Stimulated activated effector memory CD8-positive, alpha-beta T cell treated with anti-CD3 and anti-CD28 coated beads, Interleukin-12 subunit alpha, Interleukin-12 subunit beta, amount 100 ng/mL, for 72 hours (primary cell): ENCODE measurements around the gene SEPTIN14.
A peak's percentile ranks its signal among the peaks of the same experiment; 100 is the strongest.
"Not testable (repeated sequence)": the region's sequence is repeated elsewhere in the genome, so short reads cannot be mapped to it uniquely, and the experiment has no call there.

Experiments used
- ATAC-seq: fragments of 150-1000 bp; cut with Tn5 transposase; 2 replicates; pipeline ENCODE4 v1.10.0; 2021
- DNase-seq, 2 donors: peaks; one replicate each; pipeline ENCODE4 v3.0.0; 2021 to 2022; ENCODE audit warnings: low spot score in 2 of 2
- H3K27ac Mint-ChIP-seq: one replicate; pipeline ENCODE4 v1.8.0; 2022; ENCODE audit warnings: mild to moderate bottlenecking, mixed read lengths
- H3K36me3 Mint-ChIP-seq: one replicate; pipeline ENCODE4 v1.8.0; 2022; ENCODE audit warnings: mild to moderate bottlenecking, mixed read lengths
- H3K4me1 Mint-ChIP-seq: one replicate; pipeline ENCODE4 v1.8.0; 2022; ENCODE audit warnings: mixed read lengths
- H3K4me3 Mint-ChIP-seq: one replicate; pipeline ENCODE4 v1.8.0; 2022; ENCODE audit warnings: mild to moderate bottlenecking, mixed read lengths
- H3K9me3 Mint-ChIP-seq: one replicate; pipeline ENCODE4 v1.8.0; 2022; ENCODE audit warnings: mixed read lengths

The SEPTIN14 gene

GRCh38 chr7:55827577-55827976 is 35.0 kb downstream of the SEPTIN14 start:
- H3K4me1 Mint-ChIP-seq: no peaks in the 10 kb centered on the region
- no peak overlapping the region for H3K27ac Mint-ChIP-seq
- ATAC-seq (no peak), DNase-seq (no peak)
- no peak overlapping the region for H3K4me3 Mint-ChIP-seq
- H3K36me3 Mint-ChIP-seq: no peaks in the 10 kb centered on the region
- H3K9me3 Mint-ChIP-seq: peaks cover 9% of the 10 kb centered on the region

DNA sequence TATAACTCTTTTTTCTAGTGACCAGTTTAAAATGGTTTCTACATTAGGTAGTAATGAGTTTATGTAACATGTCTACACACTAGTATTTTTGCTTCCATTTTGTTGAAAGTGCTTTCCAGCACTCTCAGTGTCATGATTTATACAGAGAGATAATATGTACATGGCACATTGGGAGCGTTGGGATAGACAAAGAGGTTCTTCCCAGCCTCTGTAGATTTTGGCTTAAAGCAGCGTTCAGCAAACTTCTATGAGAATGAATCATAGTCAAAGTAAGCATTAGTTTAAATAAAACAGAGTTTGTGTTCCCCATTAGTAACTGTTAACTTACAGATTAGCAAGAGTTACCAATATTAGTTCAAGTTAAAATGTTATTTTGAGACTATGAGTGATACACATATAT is 43.9 kb downstream of the SEPTIN14 start:
- Mint-ChIP-seq H3K9me3 (peaks cover 12% of the 10 kb centered on the region), H3K36me3 (no peaks in the 10 kb centered on the region), H3K27ac (no peak overlapping the region), H3K4me3 (no peak overlapping the region), H3K4me1 (no peaks in the 10 kb centered on the region)
- ATAC-seq (no peak), DNase-seq (no peak)

DNA sequence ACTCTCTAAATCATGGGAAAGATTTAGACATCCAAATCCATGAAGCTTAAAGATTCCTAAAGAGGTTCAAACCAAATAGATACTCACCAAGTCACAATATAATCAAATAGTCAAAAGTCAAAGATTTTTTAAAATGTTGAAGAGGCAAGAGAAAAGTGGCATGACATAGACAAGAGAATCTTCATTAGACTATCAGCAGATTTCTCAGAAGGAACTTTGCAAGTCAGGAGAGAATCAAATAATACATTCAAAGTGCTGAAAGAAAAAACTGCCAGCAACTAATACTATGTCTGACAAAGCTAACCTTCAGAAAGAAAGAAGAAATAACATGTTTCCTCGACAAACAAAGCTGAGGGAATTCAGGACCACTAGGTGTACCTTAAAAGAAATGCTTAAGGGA is 65.3 kb downstream of the SEPTIN14 start:
- not testable (repeated sequence) for H3K36me3 Mint-ChIP-seq

GRCh38 chr7:55794527-55794926 is 68.0 kb downstream of the SEPTIN14 start:
- DNase-seq (no peak), ATAC-seq (no peak)
- H3K4me1 Mint-ChIP-seq: no peaks in the 10 kb centered on the region
- H3K27ac Mint-ChIP-seq: no peak overlapping the region
- no peaks in the 10 kb centered on the region for H3K36me3 Mint-ChIP-seq
- peaks cover 8% of the 10 kb centered on the region for H3K9me3 Mint-ChIP-seq
- no peak overlapping the region for H3K4me3 Mint-ChIP-seq

More for the DNA sequence above, 65.3 kb downstream of the SEPTIN14 start:
- H3K4me3 Mint-ChIP-seq, ATAC-seq, H3K27ac Mint-ChIP-seq, H3K4me1 Mint-ChIP-seq, H3K9me3 Mint-ChIP-seq, DNase-seq: not testable (repeated sequence)

- H3K4me1 Mint-ChIP-seq: no peaks in the 10 kb centered on the region
- no peak overlapping the region for H3K4me3 Mint-ChIP-seq
- H3K9me3 Mint-ChIP-seq: peaks cover 8% of the 10 kb centered on the region
- no peak overlapping the region for H3K27ac Mint-ChIP-seq
- ATAC-seq (no peak), DNase-seq (no peak)
- no peaks in the 10 kb centered on the region for H3K36me3 Mint-ChIP-seq
These were observed 70.5 kb downstream of the SEPTIN14 start for GRCh38 chr7:55792048-55792447.

DNA sequence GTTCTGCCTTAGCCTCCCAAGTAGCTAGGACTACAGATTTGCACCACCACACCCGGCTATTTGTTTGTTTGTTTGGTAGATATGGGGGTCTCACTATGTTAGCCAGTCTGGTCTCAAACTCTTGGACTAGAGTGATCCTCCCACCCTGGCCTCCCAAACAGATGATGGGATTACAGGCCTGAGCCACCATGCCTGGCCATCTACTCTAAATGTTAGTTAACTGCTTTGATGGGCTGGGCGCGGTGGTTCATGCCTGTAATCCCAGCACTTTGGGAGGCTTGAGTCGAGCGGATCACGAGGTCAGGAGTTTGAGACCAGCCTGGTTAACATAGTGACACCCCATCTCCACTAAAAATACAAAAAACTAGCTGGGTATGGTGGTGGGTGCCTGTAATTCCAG is 74.8 kb downstream of the SEPTIN14 start:
- Mint-ChIP-seq H3K9me3 (no peaks in the 10 kb centered on the region), H3K36me3 (no peaks in the 10 kb centered on the region), H3K4me1 (no peaks in the 10 kb centered on the region), H3K27ac (no peak overlapping the region), H3K4me3 (no peak overlapping the region)
- DNase-seq (peak in 1 of 2 donors; percentile 20), ATAC-seq (no peak)

GRCh38 chr7:55786901-55787300 is 75.7 kb downstream of the SEPTIN14 start:
- peak in 1 of 2 donors; percentile 15 for DNase-seq
- H3K27ac Mint-ChIP-seq: no peak overlapping the region

GRCh38 chr7:55785444-55785843 is 77.1 kb downstream of the SEPTIN14 start:
- H3K4me1 Mint-ChIP-seq, H3K36me3 Mint-ChIP-seq, ATAC-seq, H3K9me3 Mint-ChIP-seq, H3K27ac Mint-ChIP-seq, H3K4me3 Mint-ChIP-seq: not testable (repeated sequence)
- DNase-seq: peak in 1 of 2 donors; percentile 22

More at GRCh38 chr7:55786901-55787300, 75.7 kb downstream of the SEPTIN14 start:
- Mint-ChIP-seq H3K4me1 (no peaks in the 10 kb centered on the region), H3K4me3 (no peak overlapping the region), H3K9me3 (no peaks in the 10 kb centered on the region), H3K36me3 (no peaks in the 10 kb centered on the region)
- ATAC-seq: no peak

GRCh38 chr7:55784151-55784550 is 78.4 kb downstream of the SEPTIN14 start:
- Mint-ChIP-seq H3K36me3 (no peaks in the 10 kb centered on the region), H3K4me1 (no peaks in the 10 kb centered on the region), H3K9me3 (no peaks in the 10 kb centered on the region), H3K4me3 (no peak overlapping the region), H3K27ac (no peak overlapping the region)
- DNase-seq (no peak), ATAC-seq (no peak)

DNA sequence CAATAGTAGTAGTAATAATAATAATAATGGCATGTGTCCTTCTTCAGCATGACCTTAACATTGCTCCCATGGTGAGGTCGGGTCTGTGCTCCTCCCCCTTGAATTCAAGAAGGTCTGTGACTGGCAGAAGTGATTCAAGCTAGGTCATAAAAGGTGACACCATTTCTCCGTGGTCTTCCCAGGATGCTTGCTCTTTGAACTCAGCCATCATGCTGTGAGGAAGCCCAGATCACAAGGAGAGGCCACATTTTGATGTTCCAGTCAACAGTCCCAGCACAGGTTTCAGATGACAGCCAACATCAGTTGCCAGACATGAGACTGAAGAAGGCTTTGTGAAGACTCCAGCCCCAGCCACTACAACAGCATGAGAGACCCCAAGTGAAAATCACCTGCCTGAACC is 83.9 kb downstream of the SEPTIN14 start:
- ATAC-seq (no peak), DNase-seq (no peak)
- Mint-ChIP-seq H3K27ac (no peak overlapping the region), H3K36me3 (no peaks in the 10 kb centered on the region), H3K4me3 (no peak overlapping the region), H3K9me3 (no peaks in the 10 kb centered on the region), H3K4me1 (no peaks in the 10 kb centered on the region)

- DNase-seq (no peak), ATAC-seq (no peak)
- Mint-ChIP-seq H3K36me3 (peaks cover 8% of the 10 kb centered on the region), H3K9me3 (no peaks in the 10 kb centered on the region), H3K4me3 (no peak overlapping the region), H3K27ac (no peak overlapping the region), H3K4me1 (no peaks in the 10 kb centered on the region)
These were observed 86.4 kb downstream of the SEPTIN14 start for GRCh38 chr7:55776196-55776595.

- Mint-ChIP-seq H3K27ac (no peak overlapping the region), H3K4me1 (no peaks in the 10 kb centered on the region), H3K36me3 (peaks cover 8% of the 10 kb centered on the region), H3K4me3 (no peak overlapping the region), H3K9me3 (no peaks in the 10 kb centered on the region)
- ATAC-seq (no peak), DNase-seq (no peak)
These were observed 87.5 kb downstream of the SEPTIN14 start for GRCh38 chr7:55775051-55775420.

DNA sequence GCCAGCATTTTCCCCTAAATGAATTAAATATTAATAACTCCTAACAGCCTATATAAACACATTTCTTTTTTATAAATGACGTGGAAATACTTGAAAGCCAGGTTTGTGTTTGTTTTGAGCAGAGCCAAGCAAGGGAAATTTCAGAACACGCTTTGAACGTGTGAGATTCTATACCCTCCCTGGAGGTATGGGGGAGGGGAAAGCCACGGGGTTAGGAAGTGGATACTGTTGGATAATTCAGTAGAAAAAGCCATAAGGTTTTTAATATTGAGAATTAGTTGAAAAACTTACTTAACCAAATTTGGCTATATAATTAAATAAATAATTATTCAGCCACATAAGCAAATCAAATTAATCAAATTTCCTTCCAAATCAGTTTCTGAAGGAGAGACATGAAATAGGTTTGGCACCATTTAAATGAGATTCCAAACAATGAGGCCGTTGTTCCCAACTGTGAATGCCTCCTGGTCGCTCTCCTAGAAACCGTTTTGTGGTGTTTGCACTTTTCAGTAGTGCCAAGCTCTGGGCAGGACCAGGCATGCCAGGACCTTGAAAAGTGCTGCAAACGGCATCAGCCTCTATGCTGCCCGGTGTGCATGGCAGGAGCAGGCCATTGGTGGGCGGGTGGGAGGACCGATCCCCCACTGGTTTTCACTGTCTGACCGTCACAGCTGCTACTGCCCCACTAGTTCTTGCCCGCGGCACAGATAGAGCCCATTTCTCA is 88.1 kb downstream of the SEPTIN14 start:
- Mint-ChIP-seq H3K4me3 (no peak overlapping the region), H3K9me3 (no peaks in the 10 kb centered on the region), H3K36me3 (peaks cover 8% of the 10 kb centered on the region), H3K4me1 (no peaks in the 10 kb centered on the region), H3K27ac (no peak overlapping the region)
- ATAC-seq (no peak), DNase-seq (no peak)

DNA sequence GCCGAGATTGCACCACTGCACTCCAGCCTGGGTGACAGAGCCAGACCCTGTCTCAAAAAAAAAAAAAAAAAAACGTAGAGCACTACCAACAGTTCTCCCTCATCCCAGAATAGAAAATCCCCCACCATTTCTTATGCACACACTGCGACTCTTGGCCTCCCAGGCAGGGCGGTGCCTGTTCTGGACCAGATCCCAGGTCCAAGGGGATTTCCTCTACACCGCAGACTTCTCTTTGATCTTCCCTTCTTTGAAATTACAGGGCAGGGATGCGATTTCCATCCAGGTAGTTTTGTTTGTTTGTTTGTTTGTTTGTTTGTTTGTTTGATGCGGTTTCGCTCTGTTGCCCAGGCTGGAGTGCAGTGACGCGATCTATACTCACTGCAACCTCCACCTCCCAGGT is 91.8 kb downstream of the SEPTIN14 start:
- no peak for DNase-seq
- no peaks in the 10 kb centered on the region for H3K9me3 Mint-ChIP-seq
- peaks cover 8% of the 10 kb centered on the region for H3K36me3 Mint-ChIP-seq
- H3K4me3 Mint-ChIP-seq: no peak overlapping the region
- ATAC-seq: no peak
- no peaks in the 10 kb centered on the region for H3K4me1 Mint-ChIP-seq
- H3K27ac Mint-ChIP-seq: no peak overlapping the region

GRCh38 chr7:55753274-55753862 is 109.2 kb downstream of the SEPTIN14 start:
- DNase-seq, H3K27ac Mint-ChIP-seq, H3K4me3 Mint-ChIP-seq, H3K36me3 Mint-ChIP-seq, H3K4me1 Mint-ChIP-seq, H3K9me3 Mint-ChIP-seq, ATAC-seq: not testable (repeated sequence)

DNA sequence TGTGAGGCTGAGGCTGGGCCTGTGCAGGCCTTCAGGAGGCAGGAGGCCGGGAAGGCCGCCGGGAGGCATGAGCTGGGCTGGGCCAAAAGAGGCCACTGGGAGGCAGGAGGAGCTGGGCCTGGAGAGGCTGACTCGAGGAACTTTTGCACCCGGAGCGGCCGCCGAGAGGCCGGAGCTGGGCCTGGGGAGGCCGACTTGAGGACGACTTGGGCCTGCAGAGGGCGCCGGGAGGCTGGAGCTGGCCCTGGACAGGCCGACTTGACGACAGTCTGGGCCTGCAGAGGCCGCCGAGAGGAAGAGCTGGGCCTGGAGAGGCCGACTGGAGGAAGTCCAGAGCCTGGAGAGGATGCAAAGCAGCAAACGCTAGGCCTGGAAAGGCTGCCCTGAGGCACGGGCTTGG is 117.8 kb downstream of the SEPTIN14 start:
- H3K9me3 Mint-ChIP-seq, DNase-seq, ATAC-seq, H3K4me3 Mint-ChIP-seq, H3K27ac Mint-ChIP-seq, H3K4me1 Mint-ChIP-seq, H3K36me3 Mint-ChIP-seq: not testable (repeated sequence)
